HL-60 (cell line): ENCODE results near the gene ADGRE2.

ENCODE experiments used
- DNase-seq, 2 experiments: peaks; one replicate each; pipeline ENCODE4 v3.0.0-alpha.2; 2010 to 2020; ENCODE audit warnings: low read depth in 1 of 2, low spot score in 1 of 2
- H3K27ac ChIP-seq: fragments of 250-450 bp; sonication (Bioruptor Pico); replicated peaks from 2 replicates; pipeline ENCODE4 v1.5.1; 2020; ENCODE audit warnings: mild to moderate bottlenecking, moderate library complexity
- H3K27me3 ChIP-seq: fragments of 250-450 bp; sonication (Bioruptor Pico); 2 replicates; pipeline ENCODE4 v1.5.1; 2021; ENCODE audit warnings: mild to moderate bottlenecking, moderate library complexity; ENCODE audit not compliant: insufficient read depth, poor library complexity, severe bottlenecking
- H3K4me3 ChIP-seq: replicated peaks from 2 replicates; pipeline ENCODE4 v1.5.1; 2011; ENCODE audit warnings: mild to moderate bottlenecking, control low read depth, low read length; ENCODE audit not compliant: insufficient read depth
- GABPA ChIP-seq: IDR thresholded peaks from 2 replicates; pipeline ENCODE4 v1.6.1; 2012; ENCODE audit warnings: low read depth
- POLR2AphosphoS5 ChIP-seq: IDR thresholded peaks from 2 replicates; pipeline ENCODE4 v1.6.1; 2012; ENCODE audit warnings: low read depth
- SPI1 ChIP-seq: IDR thresholded peaks from 2 replicates; pipeline ENCODE4 v1.6.1; 2012; ENCODE audit warnings: low read depth, mild to moderate bottlenecking, borderline replicate concordance
- TF ChIP-seq, protein P1 (sequence below): IDR thresholded peaks from 2 replicates; pipeline ENCODE4 v1.6.1; 2012; ENCODE audit warnings: low read depth; ENCODE audit not compliant: insufficient replicate concordance
- TF ChIP-seq, protein P2 (sequence below): IDR thresholded peaks from one replicate; pipeline ENCODE4 v1.5.1; 2011; ENCODE audit warnings: low read length, control low read depth, inconsistent platforms; ENCODE audit not compliant: insufficient read depth

ADGRE2 gene

DNA sequence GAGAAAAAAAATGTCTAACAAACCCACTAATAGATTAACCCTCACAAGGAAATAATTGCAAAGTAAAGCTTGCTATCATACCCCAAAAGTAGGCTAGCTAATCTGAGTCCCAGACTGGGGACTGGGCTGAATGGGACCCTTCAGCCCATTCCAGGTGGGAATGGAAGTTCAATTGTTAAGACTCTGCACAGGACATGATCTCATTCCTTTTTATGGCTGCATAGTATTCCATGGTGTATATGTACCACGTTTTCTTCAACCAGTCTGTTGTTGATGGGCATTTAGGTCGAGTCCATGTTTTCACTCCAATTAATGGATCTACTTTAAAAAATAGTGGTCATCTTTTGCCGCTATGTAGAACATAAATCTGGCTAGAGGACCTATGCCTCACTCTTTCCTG, 38.7 kb upstream of the ADGRE2 start:
- no peak overlapping the region for H3K27ac ChIP-seq
- TF ChIP-seq GABPA (no peak), SPI1 (no peak), POLR2AphosphoS5 (no peak)
- TF ChIP-seq, protein P1, sequence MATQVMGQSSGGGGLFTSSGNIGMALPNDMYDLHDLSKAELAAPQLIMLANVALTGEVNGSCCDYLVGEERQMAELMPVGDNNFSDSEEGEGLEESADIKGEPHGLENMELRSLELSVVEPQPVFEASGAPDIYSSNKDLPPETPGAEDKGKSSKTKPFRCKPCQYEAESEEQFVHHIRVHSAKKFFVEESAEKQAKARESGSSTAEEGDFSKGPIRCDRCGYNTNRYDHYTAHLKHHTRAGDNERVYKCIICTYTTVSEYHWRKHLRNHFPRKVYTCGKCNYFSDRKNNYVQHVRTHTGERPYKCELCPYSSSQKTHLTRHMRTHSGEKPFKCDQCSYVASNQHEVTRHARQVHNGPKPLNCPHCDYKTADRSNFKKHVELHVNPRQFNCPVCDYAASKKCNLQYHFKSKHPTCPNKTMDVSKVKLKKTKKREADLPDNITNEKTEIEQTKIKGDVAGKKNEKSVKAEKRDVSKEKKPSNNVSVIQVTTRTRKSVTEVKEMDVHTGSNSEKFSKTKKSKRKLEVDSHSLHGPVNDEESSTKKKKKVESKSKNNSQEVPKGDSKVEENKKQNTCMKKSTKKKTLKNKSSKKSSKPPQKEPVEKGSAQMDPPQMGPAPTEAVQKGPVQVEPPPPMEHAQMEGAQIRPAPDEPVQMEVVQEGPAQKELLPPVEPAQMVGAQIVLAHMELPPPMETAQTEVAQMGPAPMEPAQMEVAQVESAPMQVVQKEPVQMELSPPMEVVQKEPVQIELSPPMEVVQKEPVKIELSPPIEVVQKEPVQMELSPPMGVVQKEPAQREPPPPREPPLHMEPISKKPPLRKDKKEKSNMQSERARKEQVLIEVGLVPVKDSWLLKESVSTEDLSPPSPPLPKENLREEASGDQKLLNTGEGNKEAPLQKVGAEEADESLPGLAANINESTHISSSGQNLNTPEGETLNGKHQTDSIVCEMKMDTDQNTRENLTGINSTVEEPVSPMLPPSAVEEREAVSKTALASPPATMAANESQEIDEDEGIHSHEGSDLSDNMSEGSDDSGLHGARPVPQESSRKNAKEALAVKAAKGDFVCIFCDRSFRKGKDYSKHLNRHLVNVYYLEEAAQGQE, result no peak
- TF ChIP-seq, protein P2, sequence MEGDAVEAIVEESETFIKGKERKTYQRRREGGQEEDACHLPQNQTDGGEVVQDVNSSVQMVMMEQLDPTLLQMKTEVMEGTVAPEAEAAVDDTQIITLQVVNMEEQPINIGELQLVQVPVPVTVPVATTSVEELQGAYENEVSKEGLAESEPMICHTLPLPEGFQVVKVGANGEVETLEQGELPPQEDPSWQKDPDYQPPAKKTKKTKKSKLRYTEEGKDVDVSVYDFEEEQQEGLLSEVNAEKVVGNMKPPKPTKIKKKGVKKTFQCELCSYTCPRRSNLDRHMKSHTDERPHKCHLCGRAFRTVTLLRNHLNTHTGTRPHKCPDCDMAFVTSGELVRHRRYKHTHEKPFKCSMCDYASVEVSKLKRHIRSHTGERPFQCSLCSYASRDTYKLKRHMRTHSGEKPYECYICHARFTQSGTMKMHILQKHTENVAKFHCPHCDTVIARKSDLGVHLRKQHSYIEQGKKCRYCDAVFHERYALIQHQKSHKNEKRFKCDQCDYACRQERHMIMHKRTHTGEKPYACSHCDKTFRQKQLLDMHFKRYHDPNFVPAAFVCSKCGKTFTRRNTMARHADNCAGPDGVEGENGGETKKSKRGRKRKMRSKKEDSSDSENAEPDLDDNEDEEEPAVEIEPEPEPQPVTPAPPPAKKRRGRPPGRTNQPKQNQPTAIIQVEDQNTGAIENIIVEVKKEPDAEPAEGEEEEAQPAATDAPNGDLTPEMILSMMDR, result no peak

DNA sequence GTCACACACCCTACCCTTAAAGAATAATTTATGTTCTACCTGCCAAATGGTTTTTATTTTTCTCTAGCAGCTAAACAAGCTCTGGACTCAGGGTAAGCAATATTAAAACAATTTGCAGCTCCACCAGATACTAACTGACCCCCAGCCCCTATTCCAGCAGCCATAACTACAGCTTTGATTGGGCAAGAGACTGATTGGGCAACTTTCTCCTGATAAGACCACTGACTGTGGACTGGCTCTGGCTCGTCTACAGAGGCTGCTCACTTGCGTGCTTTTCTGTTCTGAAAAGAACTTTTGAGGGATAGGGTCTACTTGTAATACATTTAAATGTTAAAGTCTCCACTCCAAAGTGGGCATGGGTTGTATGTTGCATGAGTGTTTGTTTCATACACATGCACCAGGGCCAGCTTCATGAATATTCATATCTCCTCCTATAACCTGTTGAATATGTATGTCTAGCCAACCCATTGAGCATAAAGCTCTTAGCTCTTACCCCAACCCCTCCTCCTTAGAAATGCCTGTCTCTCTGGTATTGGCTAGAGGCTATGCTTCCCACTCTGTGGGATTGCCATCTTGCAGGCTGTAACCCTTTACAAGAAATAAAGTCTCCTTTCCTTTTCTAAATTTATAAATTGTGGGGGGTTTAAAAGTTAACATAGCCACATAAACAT, 36.8 kb upstream of the ADGRE2 start:
- DNase-seq, result no peak
- no peak overlapping the region for H3K27ac ChIP-seq
- H3K27me3 ChIP-seq, result no peaks in the 10 kb centered on the region
- TF ChIP-seq POLR2AphosphoS5 (no peak), GABPA (no peak)
- no peak overlapping the region for H3K4me3 ChIP-seq

More for the DNA sequence above, 38.7 kb upstream of the ADGRE2 start:
- DNase-seq, result no peak
- H3K27me3 ChIP-seq, result no peaks in the 10 kb centered on the region
- no peak overlapping the region for H3K4me3 ChIP-seq

DNA sequence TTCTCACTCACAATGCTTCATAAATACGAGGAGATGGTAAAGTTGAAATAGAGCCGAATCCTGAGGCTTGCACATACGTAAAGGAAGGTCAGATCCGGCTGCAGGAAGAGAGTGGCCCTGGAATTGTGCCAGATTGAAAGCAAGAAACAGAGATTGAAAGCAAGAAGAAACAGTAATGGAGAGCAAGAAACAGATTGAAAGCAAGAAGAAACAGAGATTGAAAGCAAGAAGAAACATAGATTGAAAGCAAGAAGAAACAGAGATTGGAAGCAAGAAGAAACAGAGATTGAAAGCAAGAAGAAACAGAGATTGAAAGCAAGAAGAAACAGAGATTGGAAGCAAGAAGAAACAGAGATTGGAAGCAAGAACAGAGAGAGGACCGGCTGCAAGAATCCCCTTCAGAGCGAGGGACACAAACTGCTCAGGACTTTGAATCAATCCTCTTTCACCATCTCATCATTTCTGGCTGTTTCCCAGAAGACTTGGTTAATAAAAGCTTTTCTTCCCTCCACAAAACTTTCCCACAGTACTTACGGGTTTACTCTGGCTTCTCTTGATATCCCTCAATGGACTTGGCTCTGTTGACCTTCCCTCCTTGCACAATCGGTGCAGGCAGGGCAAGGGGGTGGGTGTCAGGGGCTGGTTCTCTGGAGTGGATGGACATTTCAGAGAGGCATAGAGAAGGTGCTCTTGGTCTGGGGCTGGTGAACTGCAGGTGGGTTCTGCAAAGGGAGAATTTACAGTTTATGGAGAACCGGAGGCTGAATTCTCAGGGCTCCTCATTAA, 31.1 kb upstream of the ADGRE2 start:
- Histone ChIP-seq H3K27me3 (peaks cover 3% of the 10 kb centered on the region), H3K27ac (no peak overlapping the region), H3K4me3 (no peak overlapping the region)
- TF ChIP-seq SPI1, result no peak
- no peak for DNase-seq

DNA sequence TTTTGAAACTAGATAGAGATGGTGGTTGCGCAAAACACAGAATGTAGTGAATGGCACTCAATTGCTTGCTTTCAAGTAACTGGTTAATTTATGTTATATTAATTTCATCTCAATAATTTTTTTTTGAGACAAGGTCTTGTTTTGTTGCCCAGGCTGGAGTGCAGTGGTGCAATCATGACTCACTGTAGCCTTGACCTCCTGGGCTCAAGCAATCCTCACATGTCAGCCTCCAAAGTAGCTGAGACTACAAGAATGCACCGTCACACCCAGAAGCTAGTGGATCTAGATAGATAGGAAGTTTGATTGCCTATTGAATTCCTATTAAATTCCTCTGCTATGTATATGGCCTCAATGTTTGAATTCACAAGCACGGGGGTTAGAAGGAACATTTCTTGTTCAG, 26.4 kb upstream of the ADGRE2 start:
- Histone ChIP-seq H3K27ac (no peak overlapping the region), H3K27me3 (peaks cover 3% of the 10 kb centered on the region)

More for the DNA sequence above, 26.4 kb upstream of the ADGRE2 start:
- H3K4me3 ChIP-seq, result no peak overlapping the region
- TF ChIP-seq, protein P1, result no peak
- no peak for TF ChIP-seq POLR2AphosphoS5
- TF ChIP-seq, protein P2, result no peak
- no peak for TF ChIP-seq SPI1
- no peak for TF ChIP-seq GABPA
- no peak for DNase-seq
